ENCODE measurements around the gene PTPRE.

DNA sequence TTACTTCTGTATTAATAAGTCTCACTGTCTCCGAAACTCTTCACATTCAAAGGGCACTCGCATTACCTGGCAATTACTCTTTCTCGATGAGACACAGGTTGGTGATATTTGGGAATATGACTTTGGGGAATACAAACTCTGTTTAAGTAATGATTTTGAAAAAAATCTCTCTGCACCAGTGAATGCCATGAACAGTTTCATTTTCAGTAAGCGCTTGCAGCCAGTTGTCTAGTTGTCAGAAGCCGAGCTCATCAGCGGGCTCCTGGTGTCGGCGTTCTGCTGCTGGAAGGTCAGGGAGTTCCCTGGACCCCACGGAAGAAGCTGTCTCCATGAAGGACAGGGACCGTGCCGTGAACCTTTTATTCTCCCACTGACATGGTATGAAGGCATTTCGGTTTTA is 57.7 kb downstream of the PTPRE start:
- TF ChIP-seq, protein P1, sequence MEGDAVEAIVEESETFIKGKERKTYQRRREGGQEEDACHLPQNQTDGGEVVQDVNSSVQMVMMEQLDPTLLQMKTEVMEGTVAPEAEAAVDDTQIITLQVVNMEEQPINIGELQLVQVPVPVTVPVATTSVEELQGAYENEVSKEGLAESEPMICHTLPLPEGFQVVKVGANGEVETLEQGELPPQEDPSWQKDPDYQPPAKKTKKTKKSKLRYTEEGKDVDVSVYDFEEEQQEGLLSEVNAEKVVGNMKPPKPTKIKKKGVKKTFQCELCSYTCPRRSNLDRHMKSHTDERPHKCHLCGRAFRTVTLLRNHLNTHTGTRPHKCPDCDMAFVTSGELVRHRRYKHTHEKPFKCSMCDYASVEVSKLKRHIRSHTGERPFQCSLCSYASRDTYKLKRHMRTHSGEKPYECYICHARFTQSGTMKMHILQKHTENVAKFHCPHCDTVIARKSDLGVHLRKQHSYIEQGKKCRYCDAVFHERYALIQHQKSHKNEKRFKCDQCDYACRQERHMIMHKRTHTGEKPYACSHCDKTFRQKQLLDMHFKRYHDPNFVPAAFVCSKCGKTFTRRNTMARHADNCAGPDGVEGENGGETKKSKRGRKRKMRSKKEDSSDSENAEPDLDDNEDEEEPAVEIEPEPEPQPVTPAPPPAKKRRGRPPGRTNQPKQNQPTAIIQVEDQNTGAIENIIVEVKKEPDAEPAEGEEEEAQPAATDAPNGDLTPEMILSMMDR (IDR thresholded peaks at IDR 0.05), result no peak
- TF ChIP-seq POLR2A (IDR thresholded peaks at IDR 0.05), result no peak

All from lower leg skin (tissue), 3 donors.